ENCODE data around the gene VAMP2. TPM values are rescaled to one million over a fixed set of nuclear protein-coding genes. Genes with fewer than 3 reads are reported as not detected.

The VAMP2 gene
- total RNA-seq, 1 donor from 2014 or later: 77.0 TPM

GRCh38 chr17:8155231-8155995 lies 7.3 kb downstream of the VAMP2 start:
- peak; percentile 45 for DNase-seq
- no peak for TF ChIP-seq CTCF (IDR thresholded peaks at IDR 0.05)
- peak overlapping the region; percentile 99 for H3K27ac ChIP-seq
- peaks cover 67% of the 10 kb centered on the region for H3K4me1 ChIP-seq
- peaks cover 31% of the 10 kb centered on the region for H3K36me3 ChIP-seq
- H3K4me3 ChIP-seq: peak overlapping the region; percentile 73
- no peaks in the 10 kb centered on the region for H3K27me3 ChIP-seq (ENCODE audit: low read depth)
- H3K9me3 ChIP-seq: no peaks in the 10 kb centered on the region
- intact Hi-C loops (cut with DNase I): no loop called here
- no peak for ATAC-seq

- no peak for TF ChIP-seq CTCF (IDR thresholded peaks at IDR 0.05)
- peaks cover 33% of the 10 kb centered on the region for H3K36me3 ChIP-seq
- peak overlapping the region; percentile 73 for H3K4me3 ChIP-seq
- intact Hi-C loops (cut with DNase I): no loop called here
- H3K9me3 ChIP-seq: no peaks in the 10 kb centered on the region
- H3K4me1 ChIP-seq: peaks cover 70% of the 10 kb centered on the region
- DNase-seq (no peak), ATAC-seq (no peak)
- no peaks in the 10 kb centered on the region for H3K27me3 ChIP-seq (ENCODE audit: low read depth)
- H3K27ac ChIP-seq: peak overlapping the region; percentile 99
Observed at GRCh38 chr17:8154608-8155155, 8.1 kb downstream of the VAMP2 start.

- peak overlapping the region; percentile 73 for H3K4me3 ChIP-seq
- H3K4me1 ChIP-seq: peaks cover 70% of the 10 kb centered on the region
- peak; percentile 99 for DNase-seq
- no peaks in the 10 kb centered on the region for H3K9me3 ChIP-seq
- intact Hi-C loops (cut with DNase I): no loop called here
- H3K36me3 ChIP-seq: peaks cover 33% of the 10 kb centered on the region
- H3K27ac ChIP-seq: peak overlapping the region; percentile 99
- H3K27me3 ChIP-seq (ENCODE audit: low read depth): no peaks in the 10 kb centered on the region
- peak; percentile 57 to 64 for ATAC-seq
- no peak for TF ChIP-seq CTCF (IDR thresholded peaks at IDR 0.05)
Observed at GRCh38 chr17:8153957-8154607, 8.7 kb downstream of the VAMP2 start.

GRCh38 chr17:8153525-8153956 lies 9.2 kb downstream of the VAMP2 start:
- intact Hi-C loops (cut with DNase I): no loop called here
- H3K27ac ChIP-seq: peak overlapping the region; percentile 99
- ATAC-seq (peak; percentile 1 to 29), DNase-seq (peak; percentile 81)
- peaks cover 66% of the 10 kb centered on the region for H3K4me1 ChIP-seq
- no peaks in the 10 kb centered on the region for H3K27me3 ChIP-seq (ENCODE audit: low read depth)
- H3K36me3 ChIP-seq: peaks cover 38% of the 10 kb centered on the region
- H3K4me3 ChIP-seq: peak overlapping the region; percentile 73
- no peak for TF ChIP-seq CTCF (IDR thresholded peaks at IDR 0.05)
- H3K9me3 ChIP-seq: no peaks in the 10 kb centered on the region

- Histone ChIP-seq H3K27me3 (ENCODE audit: low read depth) (no peaks in the 10 kb centered on the region), H3K9me3 (no peaks in the 10 kb centered on the region), H3K4me3 (peak overlapping the region; percentile 73), H3K4me1 (peaks cover 64% of the 10 kb centered on the region), H3K36me3 (peaks cover 40% of the 10 kb centered on the region), H3K27ac (peak overlapping the region; percentile 99)
- ATAC-seq (no peak), DNase-seq (peak; percentile 53)
- TF ChIP-seq CTCF (IDR thresholded peaks at IDR 0.05): no peak
- intact Hi-C loops (cut with DNase I): no loop called here
Observed at GRCh38 chr17:8153031-8153451, 9.7 kb downstream of the VAMP2 start.
